Stimulated activated CD4-positive, alpha-beta T cell treated with anti-CD3 and anti-CD28 coated beads, Interleukin-2, amount 100 ng/mL, for 48 hours (primary cell): ENCODE measurements around the gene CEP131.

ENCODE experiments used
- DNase-seq, 2 donors: peaks; one replicate each; pipeline ENCODE4 v3.0.0-alpha.2; 2020

CEP131 gene

DNA sequence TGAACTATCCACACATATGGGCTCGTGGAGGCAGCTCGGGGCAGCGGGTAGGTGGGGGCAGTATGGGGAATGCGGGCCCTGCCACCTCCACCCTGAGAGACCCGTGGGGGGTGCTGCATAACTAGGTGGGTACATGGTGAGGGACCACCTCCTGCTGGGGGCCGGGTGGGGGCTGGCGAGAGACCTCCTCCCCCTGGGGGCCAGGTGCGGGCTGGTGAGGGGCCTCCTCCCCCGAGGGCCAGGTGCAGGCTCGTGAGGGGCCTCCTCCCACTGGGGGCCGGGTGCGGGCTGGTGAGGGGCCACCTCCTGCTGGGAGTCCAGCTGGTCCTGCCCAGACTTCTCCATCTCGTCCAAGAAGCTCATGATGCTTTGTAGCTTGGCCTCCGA, 25.4 kb downstream of the CEP131 start:
- DNase-seq: no peak

GRCh38 chr17:81196505-81197408, 26.0 kb downstream of the CEP131 start:
- DNase-seq: no peak

DNA sequence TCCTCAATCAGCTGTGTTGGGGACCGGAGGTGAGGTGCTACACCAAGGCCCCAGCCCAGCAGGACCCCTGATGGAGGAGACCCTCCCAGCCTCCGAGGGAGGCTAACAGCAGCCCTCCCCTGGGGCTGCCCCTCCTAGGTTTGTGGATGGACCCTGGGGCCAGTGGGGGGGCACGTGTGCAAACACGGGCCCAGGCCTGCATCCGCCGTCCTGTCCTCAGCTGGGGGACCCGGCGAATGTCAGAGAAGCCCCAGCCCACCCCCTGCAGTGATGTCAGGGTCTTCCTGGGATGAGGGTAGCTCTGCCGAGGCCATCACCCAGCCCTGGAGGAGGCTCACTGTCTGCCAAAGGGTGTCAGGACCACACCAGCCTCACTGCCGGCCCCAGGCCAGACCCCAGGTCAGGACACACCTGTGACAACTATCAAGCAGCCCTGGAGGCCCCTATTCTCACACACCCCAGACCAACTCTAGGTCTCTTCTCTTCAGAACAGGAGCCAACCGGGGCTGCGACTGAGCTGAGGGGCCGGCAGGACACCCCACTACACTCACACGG, 26.7 kb downstream of the CEP131 start:
- no peak for DNase-seq

DNA sequence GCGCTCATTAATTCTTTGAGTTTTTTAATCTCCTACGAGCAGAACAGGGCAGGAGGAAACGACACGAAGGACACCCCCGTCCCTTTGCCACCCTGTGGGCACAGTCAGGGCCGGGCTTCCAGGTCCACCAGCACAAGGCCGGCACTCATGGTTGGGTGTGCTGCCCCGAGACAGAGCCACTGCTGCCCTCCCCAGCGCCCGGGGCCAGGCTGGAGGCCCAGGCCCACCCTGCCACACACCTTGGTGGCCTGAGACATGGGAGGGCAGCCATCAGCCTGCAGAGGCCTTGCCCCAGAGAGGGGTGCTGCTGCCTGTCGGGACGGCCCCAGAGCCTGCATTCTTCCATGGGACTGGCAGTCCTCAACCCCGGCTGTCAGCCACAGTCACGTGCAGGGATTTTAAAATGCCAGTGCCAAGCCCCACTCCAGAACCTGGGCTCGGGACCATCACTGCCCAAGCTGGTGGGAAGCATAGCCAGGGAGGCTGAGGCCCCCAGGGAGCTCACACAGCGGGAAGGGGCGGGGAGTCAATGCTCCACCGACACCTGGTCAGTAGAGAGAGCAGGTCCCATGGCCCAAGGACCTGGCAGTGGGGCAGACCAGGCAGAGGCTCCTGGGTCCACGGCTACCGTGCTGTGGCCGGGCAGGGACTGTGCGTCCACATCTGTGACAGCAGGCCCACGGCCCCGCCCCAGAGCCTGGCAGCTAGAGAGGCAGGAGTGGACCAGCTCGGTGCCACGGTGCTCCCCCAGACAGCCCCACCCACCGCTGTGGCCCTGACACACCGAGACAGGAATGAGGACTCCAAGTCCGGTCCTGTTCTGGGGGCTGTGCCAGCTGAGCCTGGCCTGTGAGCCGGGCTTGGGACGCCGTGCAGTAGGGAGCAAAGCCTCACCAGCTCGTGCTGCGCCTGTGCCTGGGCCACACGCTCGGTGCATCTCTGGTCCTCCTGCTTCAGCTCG, 27.5 kb downstream of the CEP131 start:
- no peak for DNase-seq

- no peak for DNase-seq
Measured at GRCh38 chr17:81194225-81194760, 28.5 kb downstream of the CEP131 start.

DNA sequence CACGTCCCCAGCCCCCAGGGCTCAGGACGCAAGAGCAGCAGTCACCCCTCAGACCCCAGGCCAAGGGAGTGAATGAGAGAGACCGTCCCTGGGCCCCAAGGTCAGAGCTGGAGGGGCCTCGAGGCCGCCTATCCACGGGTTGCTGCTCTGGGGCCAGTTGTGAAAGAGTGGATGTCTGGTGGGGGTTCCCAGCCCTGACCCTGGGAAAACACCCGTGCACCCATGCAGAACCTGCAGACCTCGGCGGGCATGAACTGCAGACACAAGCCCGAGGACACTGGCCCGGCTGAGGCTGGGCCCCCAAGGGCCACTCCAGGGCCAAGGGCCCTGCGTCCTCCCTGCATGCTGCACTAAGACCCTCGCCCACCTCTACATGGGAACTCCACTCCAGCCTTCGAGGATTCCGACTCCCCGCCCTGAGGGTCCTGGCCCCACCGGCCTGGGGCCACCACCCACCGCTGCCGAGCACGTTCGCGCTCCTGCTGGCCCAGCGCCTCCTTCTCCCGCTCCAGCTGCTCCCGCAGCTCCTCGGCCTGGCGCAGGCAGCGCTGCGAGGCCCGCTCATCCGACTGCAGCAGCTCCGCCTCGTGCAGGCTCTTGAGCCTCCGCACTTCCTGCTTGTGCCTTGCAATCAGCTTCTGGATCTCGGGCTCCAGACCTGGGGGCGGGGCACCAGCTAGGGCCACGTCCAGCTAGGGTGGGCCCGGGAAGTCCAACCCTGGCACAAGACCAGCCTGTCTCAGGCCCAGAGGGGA, 29.1 kb downstream of the CEP131 start:
- DNase-seq: no peak

- DNase-seq: no peak
Measured at GRCh38 chr17:81193051-81193410, 29.7 kb downstream of the CEP131 start.

- no peak for DNase-seq
Measured at GRCh38 chr17:81192386-81193050, 30.2 kb downstream of the CEP131 start.

DNA sequence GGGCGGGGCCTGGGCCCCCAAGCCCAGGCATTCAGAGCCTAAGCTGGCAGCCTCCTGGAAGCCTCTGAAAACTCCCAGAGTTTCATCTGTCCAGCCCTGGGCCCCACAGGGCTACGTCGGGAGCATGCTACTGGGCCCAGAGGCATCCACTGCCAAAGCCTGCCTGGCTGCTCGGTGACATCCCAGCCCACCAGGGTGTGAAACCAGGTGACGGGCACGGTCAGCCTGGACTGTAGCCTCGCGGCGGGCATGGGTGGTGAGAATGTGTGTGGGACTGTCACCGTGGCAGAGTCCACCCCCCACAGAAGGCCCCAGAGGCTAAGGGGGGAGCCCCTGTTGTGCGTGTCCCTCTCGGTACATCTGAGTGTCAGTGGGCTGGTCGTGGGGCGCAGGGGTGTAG, 31.1 kb downstream of the CEP131 start:
- no peak for DNase-seq

DNA sequence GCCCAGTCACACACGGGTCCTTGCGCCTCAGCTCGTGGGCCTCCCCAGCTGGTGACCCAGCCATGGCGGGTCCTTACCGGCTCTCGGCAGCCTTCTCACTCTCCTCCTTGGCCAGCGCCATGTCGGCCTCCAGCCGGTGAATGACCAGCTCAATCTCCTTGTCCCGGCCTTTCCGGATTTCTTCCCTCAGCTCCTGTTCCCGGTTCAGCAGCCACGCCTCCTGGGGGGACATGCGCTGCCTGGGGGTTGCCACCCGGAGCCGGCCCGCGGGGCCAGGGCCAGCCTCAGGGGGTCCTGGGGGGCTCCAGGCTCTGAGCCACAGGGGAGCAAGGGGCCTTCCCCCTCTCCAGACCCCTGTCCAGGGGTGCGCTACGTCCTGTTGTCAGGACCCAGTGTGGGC, 31.6 kb downstream of the CEP131 start:
- DNase-seq: no peak

DNA sequence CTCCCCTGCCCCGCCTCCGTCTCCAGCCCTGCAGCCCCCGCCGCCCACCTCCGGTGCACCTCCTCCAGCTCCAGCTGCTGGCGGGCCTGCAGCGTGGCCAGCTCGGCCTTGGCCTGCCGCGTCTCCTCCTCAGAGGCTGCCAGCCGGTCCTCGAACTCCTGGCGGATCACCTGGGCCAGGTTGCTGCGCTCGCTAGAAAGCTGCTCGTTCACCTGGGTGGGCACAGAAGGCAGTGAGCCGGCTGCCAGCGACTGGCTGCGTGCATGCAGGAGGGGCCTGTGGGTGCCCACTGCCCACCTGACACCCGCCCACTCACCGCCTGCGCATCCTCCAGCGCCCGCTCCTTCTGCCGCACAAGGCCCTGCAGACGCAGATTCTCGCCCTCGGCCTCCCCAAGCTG, 32.2 kb downstream of the CEP131 start:
- DNase-seq: no peak

DNA sequence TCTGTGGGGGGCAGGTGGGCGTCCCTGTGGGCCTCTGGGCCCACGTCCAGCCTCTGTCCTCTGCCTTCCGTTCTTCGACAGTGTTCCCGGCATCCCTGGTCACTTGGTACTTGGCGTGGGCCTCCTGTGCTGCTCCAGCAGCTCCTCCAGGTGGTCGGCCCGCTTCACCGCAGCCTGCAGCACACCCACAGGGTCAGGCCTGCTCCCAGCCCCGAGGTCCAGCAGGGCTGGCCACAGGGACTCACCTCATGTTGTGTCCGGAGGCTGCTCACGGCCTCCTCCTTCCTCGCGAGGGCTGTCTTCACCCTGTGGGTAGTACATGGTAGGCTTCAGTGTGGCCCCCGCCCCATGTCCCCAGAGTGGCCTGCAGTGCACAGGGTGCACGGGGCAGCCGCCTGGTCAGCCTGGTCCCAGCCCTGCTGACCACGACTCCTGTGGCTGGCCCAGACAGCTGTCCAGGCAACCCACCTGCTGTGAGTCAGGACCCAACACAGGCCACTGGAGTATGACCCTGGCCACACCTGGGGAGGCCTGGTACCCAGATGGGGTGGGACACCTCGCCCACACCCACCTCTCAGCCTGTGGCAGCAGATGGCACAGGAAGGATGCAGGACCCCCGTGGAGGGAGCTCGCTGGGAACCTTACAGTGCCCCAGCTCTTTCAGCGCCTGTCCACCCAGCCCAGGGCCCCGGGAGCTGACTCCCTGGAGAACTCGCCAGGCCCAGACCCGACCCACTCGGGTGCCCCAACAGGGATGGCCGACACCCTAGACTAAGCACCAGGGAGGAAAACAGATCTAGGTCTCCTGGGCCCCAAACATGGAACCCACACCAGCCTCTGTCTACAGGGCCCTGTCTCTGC, 32.9 kb downstream of the CEP131 start:
- DNase-seq: no peak

DNA sequence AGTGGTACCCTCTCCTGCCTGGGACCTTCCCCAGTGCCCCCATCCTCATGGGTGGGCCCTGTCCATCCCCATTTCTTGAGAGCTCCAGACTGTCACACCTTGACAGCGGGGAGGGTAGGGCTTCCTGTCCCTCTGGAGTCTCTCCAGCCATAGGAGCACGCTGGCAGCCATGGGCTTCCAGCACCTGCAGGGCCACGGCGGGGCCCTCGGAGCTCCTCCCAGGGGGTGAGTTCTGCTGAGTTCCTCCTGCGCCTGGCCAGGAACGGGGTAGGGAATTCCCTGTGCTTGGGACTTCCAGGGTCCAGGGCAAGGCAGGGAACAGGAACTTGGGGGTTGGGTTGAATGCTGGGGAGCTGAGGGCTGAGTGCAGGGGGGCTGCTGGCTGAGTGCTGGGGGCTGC, 33.7 kb downstream of the CEP131 start:
- no peak for DNase-seq

- DNase-seq: no peak
Measured at GRCh38 chr17:81188491-81188840, 34.3 kb downstream of the CEP131 start.

DNA sequence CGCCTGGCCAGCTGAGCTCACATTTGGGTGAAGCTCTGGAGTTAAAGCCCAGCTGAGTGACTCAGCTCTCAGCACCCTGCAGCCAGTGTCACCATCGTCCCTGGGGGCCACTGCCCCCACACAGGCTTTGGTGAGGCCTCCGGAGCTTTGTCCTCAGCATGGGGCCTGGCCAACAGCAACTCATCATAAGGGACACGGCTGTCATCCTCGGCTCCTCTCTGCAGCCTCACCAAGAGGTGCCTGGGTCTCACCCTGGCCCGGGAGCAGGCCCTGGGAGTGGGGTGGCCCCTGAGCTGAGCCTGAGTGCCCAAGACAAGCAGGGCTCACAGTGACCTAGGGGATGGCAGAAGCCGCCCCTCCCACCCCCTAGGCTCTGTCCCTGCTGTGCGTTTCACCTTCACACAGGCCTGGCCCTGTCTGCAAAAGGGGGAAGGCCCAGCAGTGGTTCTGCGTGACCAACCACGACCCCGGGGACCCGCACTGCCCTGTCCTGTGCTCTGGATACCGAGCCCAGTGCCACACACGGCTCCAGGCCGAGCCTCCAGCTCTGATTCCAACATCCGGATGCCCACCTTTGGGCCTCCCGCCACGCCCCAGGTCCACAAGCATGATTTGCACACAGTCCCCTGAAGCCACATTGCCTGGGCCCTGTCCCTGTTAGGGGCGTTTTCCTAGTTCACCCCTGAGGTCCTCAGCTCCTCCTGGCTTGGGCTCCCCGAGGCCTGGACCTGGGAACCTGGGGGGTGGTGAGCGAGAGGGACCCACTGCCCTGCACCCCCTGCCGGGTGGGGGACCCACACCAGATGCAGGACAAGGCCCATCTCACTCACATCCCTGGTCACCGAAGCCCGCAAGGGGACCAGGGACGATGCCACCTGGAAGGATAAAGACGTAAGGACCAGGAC, 34.9 kb downstream of the CEP131 start:
- no peak for DNase-seq

- DNase-seq: no peak
Measured at GRCh38 chr17:81187120-81187519, 35.6 kb downstream of the CEP131 start.

DNA sequence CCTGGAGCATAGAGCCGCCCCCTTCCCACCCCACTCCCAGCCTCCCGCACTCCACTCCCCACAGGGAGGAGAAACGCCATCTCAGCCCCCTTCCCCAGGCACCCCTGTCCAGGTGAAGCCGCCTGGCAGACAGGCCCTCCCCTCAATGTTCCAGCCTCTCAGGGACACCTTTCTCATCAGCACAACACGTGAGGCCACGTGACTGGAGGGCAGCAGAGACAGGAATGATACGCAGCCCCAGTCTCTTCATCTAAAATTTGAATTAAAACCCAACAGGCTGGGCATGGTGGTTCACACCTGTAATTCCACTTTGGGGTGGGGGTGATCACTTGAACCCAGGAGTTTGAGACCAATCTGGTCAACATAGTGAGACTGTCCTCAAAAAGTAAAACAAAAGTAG, 36.6 kb downstream of the CEP131 start:
- no peak for DNase-seq

- DNase-seq: no peak
Measured at GRCh38 chr17:81184555-81184954, 38.2 kb downstream of the CEP131 start.

DNA sequence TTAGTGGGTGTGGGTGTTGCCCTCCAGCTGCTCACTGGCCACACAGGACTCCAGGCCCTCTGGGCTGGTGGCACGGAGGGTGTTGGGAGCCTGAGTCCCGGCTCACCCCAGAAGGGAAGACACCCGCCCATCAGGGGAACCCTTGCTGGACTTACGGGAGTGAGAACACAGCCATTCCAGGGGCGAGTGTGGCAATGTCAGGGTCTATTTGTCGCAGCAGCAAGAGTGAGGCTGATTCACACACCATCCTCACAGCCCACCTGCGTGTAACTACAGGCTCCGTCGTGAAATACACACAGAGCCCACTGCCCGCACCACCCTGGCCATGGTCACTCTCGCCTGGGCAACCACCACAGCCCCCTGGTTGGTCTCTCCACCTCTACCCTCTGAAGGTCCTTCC, 39.0 kb downstream of the CEP131 start:
- DNase-seq: no peak

DNA sequence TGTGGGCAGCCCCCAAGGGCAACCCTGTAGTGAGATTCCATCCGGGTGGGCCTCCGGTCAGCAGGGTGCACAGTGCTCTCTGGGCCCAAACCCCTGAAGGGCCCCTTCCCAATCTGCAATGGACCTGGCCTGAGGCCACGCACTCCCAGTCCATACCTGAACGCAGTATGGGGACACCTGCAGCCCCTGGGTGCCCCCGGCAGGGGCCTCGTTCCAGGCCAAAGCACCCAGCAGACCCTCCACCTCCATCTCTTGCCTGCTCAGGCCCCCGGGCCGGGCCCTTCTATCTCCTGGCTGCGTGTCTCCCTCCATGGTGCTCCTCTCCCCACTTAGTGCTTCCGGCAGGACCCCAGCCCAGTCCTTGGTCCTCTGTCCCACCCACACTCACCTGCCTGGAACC, 39.4 kb downstream of the CEP131 start:
- DNase-seq: no peak
